Superior temporal gyrus (tissue), 1 donor: ENCODE results near the gene LRRC36.

ENCODE experiments used
- DNase-seq: peaks from one replicate; pipeline ENCODE4 v3.0.0-alpha.2; 2016; ENCODE audit errors: extremely low spot score

Gene LRRC36

GRCh38 chr16:67424261-67424615 is 97.6 kb downstream of the LRRC36 start:
- DNase-seq, result no peak

DNA sequence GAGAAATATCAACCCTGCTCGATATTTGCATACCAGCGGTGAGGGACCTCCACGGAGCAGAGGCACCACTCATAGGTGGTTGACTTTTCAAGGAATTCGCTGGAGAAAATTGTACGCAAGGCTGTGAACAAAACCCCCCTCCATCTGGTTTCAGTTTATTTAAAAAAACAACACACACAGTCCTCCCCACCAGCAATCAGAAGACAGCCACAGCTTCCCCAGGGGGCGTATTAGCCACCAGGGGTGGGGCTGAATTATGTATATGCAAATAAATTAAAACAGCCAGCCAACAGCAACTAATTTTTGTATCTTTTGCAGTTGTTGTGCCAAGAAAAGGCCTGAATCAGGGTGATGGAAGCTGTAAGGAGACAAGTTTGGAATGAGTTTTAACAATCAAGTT is 98.4 kb downstream of the LRRC36 start:
- DNase-seq, result no peak

GRCh38 chr16:67425580-67425979 is 99.0 kb downstream of the LRRC36 start:
- no peak for DNase-seq

DNA sequence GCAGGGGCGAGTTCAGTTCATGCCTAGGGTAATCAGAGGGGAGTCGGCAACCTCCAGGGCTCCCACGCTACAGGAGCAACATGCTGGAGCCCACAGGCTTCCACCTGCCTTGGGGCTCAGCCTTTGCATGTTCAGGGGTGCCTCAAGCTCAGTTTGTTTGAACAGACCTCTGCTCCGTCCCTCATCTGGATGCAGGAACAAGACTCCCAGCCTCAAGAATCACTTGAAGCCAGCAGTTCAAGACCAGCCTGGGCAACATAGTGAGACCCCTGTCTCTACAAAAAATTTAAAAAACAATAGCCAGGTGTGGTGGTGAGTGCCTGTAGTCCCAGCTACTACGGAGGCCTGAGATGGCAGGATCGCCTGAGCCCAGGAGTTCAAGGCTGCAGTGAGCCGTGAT is 99.4 kb downstream of the LRRC36 start:
- DNase-seq, result no peak

- no peak for DNase-seq
Measured at GRCh38 chr16:67426950-67427349, 100.3 kb downstream of the LRRC36 start.

DNA sequence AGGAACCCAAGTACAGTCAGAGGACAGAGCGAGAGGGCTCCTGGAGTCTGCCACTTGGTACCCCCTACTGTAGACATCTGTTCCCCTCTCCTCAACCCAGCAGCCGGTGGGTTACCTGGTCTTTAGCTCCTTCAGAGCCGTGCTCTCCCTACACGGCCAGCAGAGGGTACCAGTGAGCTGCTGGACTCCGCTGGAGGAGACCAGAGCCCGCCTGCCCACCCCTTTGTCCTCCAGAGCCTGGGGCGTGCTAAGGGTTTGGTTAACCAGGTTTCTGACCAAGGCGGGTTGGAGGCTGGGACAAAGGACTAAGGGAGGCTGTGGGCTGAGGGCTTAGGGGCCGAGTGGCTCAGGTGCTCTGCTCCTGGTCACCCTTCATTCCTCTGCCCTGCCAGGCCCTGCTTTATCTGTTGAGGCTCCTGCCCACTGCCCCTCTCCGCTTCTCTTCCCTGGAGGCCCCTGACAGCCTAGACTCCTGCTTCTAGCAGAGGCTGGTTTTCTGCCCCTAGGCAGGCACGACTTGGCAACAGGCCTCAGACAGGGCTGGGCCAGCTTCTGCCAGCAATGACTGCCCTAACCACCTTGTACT is 101.6 kb downstream of the LRRC36 start:
- peak; percentile 53 for DNase-seq

DNA sequence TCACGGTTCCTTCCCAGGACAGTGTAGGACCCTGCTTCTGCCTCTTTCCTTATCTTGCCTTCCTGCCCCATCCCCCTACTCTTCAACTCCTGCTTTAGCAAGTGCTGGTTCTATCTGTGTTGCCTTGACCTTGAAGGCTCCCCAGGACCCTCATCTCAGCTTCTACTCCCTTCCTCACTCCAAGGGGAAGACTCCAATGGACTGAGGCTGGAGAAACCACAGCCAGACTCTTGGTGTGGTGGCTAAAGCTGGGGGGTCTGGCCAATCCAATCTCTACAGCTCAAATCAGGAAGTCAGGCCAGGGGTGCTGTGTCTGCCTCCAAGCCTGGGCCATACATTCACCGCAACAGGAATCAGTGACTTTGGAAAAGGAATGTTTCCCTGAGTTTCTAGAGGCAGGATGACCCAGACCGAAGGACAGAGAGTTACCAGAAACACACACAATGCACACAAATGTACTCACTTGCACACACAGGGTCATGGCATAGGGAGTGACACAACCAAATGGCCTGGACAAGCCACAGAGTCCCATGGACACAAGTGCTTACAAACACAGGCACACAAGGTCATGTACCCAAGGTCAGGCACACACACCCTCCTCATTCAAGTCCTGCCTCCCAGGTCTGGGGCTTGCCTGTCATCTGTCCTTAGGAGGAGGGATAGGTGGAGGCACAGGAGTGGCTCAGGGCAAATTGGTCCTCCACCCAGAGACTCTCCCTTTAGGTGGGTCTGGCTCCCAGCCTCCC is 102.6 kb downstream of the LRRC36 start:
- DNase-seq, result no peak

DNA sequence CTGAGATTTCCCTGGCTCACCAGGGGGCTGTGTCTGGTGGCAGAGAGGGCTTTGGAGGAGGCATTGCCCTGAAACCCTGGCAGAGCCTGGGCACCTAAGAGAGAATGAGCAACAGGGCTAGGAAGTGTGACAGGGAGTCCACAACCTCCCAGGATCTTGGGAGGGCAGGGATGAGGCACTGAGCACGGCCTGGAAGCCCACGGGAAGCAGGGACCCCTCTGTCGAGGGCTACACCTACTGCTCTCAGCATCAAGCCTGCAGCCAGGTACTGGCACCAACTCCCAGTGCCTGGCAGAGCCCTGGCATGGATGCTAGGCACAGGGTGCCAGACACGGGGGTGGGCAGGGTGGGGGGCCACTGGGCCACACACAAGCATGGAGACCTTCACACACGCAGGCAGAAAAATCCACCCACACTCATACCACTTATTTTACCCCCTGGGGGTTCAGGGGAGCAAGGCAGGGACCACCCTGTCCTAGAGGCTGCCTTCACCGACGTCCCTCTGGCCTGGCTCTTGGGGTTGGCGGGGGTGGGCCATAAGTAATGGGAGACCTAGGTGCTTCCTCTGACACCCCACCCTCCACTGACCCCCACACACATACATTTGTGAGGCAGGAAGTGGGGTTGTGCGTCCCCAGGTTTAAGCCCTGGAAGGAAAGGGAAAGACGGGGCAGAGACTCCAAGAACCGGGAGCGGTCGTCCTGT is 103.3 kb downstream of the LRRC36 start:
- DNase-seq, result no peak

- DNase-seq, result no peak
Measured at GRCh38 chr16:67430504-67430976, 103.9 kb downstream of the LRRC36 start.

GRCh38 chr16:67430977-67431774 is 104.6 kb downstream of the LRRC36 start, which contains the start of gene HSD11B2:
Gene HSD11B2, plus strand, starts transcription at chr16:67431121. Its CDS starts 128 bp downstream, at chr16:67431249.
- peak; percentile 46 for DNase-seq

GRCh38 chr16:67431775-67432505 is 105.3 kb downstream of the LRRC36 start:
- no peak for DNase-seq

GRCh38 chr16:67432506-67432890 is 105.9 kb downstream of the LRRC36 start:
- DNase-seq, result no peak

- DNase-seq, result no peak
Measured at GRCh38 chr16:67433131-67433719, 106.6 kb downstream of the LRRC36 start.
